Lower lobe of right lung (tissue), 2 donors: ENCODE data around the gene BTBD16. TPM values are rescaled to one million over a fixed set of nuclear protein-coding genes. Genes with fewer than 3 reads are reported as not detected.

Source experiments
- ATAC-seq, 2 donors: fragments of 200-7000 bp; cut with Tn5 transposase; one replicate each; pipeline ENCODE4 v1.9.1; 2020 to 2022; ENCODE audit warnings: mild to moderate bottlenecking in 2 of 2, moderate library complexity in 2 of 2
- DNase-seq: peaks from one replicate; pipeline ENCODE4 v3.0.0-alpha.2; 2020
- H3K27ac ChIP-seq: fragments of 200-600 bp; one replicate; pipeline ENCODE4 v1.8.0; 2022
- H3K27me3 ChIP-seq: fragments of 200-600 bp; one replicate; pipeline ENCODE4 v1.8.0; 2022; ENCODE audit warnings: low read depth
- H3K36me3 ChIP-seq: fragments of 200-600 bp; one replicate; pipeline ENCODE4 v1.8.0; 2022; ENCODE audit warnings: mild to moderate bottlenecking
- H3K4me1 ChIP-seq: fragments of 200-600 bp; one replicate; pipeline ENCODE4 v1.8.0; 2022
- H3K4me3 ChIP-seq: fragments of 200-600 bp; one replicate; pipeline ENCODE4 v1.8.0; 2022; ENCODE audit warnings: mild to moderate bottlenecking
- H3K9me3 ChIP-seq: fragments of 200-600 bp; one replicate; pipeline ENCODE4 v1.8.0; 2022
- CTCF ChIP-seq: fragments of 200-600 bp; IDR thresholded peaks from one replicate; pipeline ENCODE4 v1.8.0; 2022; ENCODE audit warnings: antibody characterized with exemption, mild to moderate bottlenecking
- intact Hi-C: fragments of 100-400 bp; cut with DNase I; formaldehyde crosslinking; loops from one replicate; pipeline ENCODE4 v1.11.0; 2022
- total RNA-seq: library from RNA; stranded (reverse); fragmentation: NEBNext Ultra II Directional; extraction: Animal tissue kit (Norgen Biotek cat#: 25700); gene quantifications from one replicate; pipeline ENCODE4 v1.2.1, GENCODE V29; 2021
- donor health status: DM: no; HTN: yes; CAD: no; lungs with severe emphysema.

BTBD16 gene
- total RNA-seq, 1 donor from 2014 or later: 0.62 TPM

GRCh38 chr10:122325235-122325634, 54.1 kb downstream of the BTBD16 start:
- no peaks in the 10 kb centered on the region for H3K4me1 ChIP-seq
- no peaks in the 10 kb centered on the region for H3K27me3 ChIP-seq
- no peak overlapping the region for H3K27ac ChIP-seq
- no peak for DNase-seq
- H3K9me3 ChIP-seq: peaks cover 3% of the 10 kb centered on the region
- H3K4me3 ChIP-seq: no peak overlapping the region
- H3K36me3 ChIP-seq: no peaks in the 10 kb centered on the region
- intact Hi-C loops: no loop called here
- TF ChIP-seq CTCF: no peak
- ATAC-seq: no peak

- no peaks in the 10 kb centered on the region for H3K4me1 ChIP-seq
- TF ChIP-seq CTCF: no peak
- H3K27ac ChIP-seq: no peak overlapping the region
- ATAC-seq (no peak), DNase-seq (no peak)
- no peaks in the 10 kb centered on the region for H3K27me3 ChIP-seq
- no peaks in the 10 kb centered on the region for H3K36me3 ChIP-seq
- intact Hi-C loops: no loop called here
- no peaks in the 10 kb centered on the region for H3K9me3 ChIP-seq
- no peak overlapping the region for H3K4me3 ChIP-seq
Measured at GRCh38 chr10:122326385-122326784, 55.3 kb downstream of the BTBD16 start.

DNA sequence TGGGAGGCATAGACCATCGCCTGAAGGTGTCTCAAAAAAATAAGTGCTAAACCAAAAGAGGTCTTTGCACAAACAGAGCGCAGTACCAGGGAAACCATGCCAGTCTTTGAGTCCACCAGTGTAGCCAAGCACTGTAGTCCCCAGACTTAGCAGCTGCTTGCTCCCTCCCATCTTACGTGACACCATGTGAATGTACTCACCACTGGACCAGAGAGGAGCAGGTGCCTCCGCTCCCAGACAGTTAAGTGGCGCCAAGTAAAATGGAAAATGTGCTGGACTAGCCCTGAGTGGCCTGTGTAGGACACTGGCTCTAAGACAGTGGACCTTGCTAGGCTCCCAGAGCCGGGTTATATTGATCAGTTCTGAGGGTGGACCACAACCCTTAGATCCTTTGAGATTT, 55.7 kb downstream of the BTBD16 start:
- intact Hi-C loops: no loop called here
- ATAC-seq: no peak
- Histone ChIP-seq H3K36me3 (no peaks in the 10 kb centered on the region), H3K27ac (no peak overlapping the region), H3K9me3 (no peaks in the 10 kb centered on the region), H3K4me1 (no peaks in the 10 kb centered on the region), H3K4me3 (no peak overlapping the region), H3K27me3 (no peaks in the 10 kb centered on the region)
- TF ChIP-seq CTCF: no peak
- DNase-seq: no peak

DNA sequence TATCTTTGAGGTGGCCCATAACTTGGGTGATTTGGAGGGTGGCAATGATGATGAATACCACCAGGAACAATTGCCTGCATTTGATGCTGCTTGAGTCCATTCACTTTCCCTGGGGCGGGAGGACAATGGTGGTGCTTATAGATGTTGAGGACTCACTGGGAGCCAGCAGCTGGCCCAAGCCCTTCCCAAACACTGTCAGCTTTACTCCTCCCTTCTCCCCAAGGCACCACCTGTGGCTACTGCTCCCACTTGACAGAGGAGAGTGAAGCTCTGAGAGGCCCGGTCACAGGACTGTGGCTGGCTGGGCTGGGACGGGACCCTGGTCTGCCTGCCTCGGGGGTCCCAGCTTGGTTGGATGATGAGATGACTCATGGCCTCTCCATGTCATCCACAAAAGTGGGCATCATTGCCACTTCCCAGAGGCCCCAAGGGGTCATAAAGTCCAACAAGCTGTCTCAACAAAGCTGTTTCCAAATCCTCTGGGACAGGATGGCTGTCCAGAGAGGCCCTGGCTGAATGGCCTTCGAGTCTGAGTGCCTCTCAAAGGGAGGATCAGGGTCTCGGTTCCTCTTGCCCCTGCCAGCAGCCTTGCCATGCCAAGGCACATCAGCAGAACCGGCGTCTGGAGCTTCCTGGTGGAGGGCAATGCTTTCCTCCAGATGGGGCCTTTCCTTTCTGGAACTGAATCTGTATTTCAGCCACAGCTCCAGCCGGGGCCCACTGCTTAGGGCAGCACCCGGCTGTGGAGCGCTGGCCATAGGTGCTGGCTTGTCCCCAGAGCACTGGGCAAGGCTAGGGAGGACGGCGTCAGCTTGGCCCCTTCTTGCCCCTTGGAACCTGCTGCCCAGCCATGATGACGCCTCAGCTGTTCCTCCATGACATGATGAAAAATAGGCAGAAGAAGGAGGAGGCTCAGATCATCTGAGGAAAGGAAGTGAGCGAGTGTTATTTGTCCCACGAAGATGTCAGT, 56.4 kb downstream of the BTBD16 start:
- H3K4me1 ChIP-seq: no peaks in the 10 kb centered on the region
- no peak for TF ChIP-seq CTCF
- no peak overlapping the region for H3K27ac ChIP-seq
- no peaks in the 10 kb centered on the region for H3K36me3 ChIP-seq
- DNase-seq (no peak), ATAC-seq (no peak)
- intact Hi-C loops: no loop called here
- H3K9me3 ChIP-seq: no peaks in the 10 kb centered on the region
- H3K4me3 ChIP-seq: no peak overlapping the region
- H3K27me3 ChIP-seq: no peaks in the 10 kb centered on the region

GRCh38 chr10:122328676-122329075, 57.6 kb downstream of the BTBD16 start:
- no peak for TF ChIP-seq CTCF
- no peak overlapping the region for H3K4me3 ChIP-seq
- intact Hi-C loops: no loop called here
- H3K4me1 ChIP-seq: no peaks in the 10 kb centered on the region
- no peaks in the 10 kb centered on the region for H3K27me3 ChIP-seq
- no peaks in the 10 kb centered on the region for H3K36me3 ChIP-seq
- ATAC-seq (no peak), DNase-seq (no peak)
- H3K27ac ChIP-seq: no peak overlapping the region
- no peaks in the 10 kb centered on the region for H3K9me3 ChIP-seq
